ENCODE measurements around the gene NONO.

- no peak for TF ChIP-seq POLR2A (IDR thresholded peaks at IDR 0.05; ENCODE audit: low read length)
- no peak for TF ChIP-seq GATA1 (IDR thresholded peaks at IDR 0.05; ENCODE audit: low read depth, low read length)
These were observed 32.5 kb downstream of the NONO start for GRCh38 chrX:71315917-71316316.

Data from erythroblast (primary cell).